ENCODE measurements around the gene FTSJ3.
"Not testable (repeated sequence)": the region's sequence is repeated elsewhere in the genome, so short reads cannot be mapped to it uniquely, and the experiment has no call there.

FTSJ3 gene

DNA sequence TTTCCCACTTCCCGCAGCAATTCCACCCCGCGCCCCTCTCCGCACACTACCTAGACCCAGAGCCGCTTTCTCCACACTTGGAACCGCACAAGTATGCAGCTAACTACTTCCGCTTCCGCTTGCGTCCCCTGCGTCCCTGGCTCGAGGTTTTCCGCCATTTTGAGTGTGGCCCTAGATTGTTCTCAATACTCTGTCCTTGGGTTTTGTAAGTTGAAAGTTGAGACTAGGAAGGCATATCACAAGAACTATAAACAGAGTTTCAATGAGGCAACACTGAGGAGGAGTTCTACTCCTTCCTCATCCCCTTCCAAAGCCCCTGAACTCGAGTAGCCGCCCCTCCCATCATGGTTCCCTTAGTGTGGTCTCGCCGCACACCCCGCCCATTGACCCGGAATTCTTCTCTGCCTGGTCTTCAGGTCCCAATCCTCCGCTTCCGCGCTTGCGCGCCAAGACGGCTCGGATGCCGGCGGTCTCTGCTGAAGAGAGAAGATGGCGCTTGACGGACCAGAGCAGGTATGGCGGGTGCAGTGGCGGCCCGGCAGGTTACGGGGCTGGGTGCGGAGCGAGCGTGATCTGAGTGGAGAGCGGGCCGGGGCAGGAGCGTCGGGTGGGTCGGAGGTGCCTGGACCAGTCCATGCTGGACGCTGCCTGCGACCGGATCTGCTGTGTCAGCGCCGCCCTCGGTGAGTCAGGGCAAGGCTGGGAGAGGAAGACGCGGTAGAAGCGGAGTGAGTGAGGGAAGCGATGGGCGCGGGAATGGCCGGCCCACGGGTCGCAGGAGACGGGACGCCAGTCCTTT lies at the start of gene FTSJ3, which contains the start of gene PSMC5:
FTSJ3 (minus strand) TSS at position 662 of the 799 bp plus-strand sequence. CDS start 761 bp downstream, outside the sequence.
PSMC5 (plus strand) TSS at position 430 of the 799 bp plus-strand sequence; CDS start at position 490, 60 bp downstream.
- peak; percentile 96 for DNase-seq (ENCODE audit: low spot score)

DNA sequence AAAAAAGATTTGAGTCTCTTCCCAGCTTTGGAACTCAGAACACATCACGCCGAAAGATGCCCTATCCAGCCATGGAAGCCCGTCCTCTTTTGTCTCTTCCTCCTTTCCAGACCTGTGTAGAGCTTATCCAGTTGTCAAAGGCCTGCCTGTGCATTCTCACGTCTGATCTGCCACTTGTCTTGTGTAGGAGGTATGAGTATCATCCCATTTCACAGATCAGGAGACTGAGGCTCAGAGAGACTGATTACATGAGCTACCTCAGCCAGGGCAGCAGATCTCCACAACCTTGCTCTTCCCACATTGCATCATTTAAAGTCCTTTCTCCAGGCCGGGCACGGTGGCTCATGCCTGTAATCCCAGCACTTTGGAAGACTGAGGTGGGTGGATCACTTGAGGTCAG lies 47.2 kb upstream of the FTSJ3 start:
- not testable (repeated sequence) for DNase-seq (ENCODE audit: low spot score)

DNA sequence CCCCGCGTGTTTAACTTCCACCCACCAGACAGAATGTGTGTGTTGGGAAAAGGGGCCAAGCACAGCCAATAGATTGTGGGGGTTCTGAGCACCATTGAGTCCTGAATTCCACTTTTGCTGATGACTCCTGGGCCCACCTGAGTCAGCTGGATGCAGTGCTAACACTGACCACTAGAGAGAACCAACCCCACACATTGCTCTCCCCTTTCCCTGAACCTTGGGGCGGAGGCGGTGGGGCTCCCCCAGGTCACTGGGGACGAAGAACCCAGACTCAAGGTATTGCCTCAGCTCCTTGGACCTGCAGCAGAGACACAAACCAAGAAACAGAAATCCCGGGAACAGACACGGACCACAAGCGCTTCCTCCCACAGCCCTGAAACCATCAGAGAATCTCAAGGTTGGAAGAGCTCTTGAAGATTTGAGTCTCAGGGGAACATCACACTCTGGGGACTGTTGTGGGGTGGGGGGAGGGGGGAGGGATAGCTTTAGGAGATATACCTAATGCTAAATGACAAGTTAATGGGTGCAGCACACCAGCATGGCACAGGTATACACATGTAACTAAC lies 46.7 kb upstream of the FTSJ3 start:
- not testable (repeated sequence) for DNase-seq (ENCODE audit: low spot score)

DNA sequence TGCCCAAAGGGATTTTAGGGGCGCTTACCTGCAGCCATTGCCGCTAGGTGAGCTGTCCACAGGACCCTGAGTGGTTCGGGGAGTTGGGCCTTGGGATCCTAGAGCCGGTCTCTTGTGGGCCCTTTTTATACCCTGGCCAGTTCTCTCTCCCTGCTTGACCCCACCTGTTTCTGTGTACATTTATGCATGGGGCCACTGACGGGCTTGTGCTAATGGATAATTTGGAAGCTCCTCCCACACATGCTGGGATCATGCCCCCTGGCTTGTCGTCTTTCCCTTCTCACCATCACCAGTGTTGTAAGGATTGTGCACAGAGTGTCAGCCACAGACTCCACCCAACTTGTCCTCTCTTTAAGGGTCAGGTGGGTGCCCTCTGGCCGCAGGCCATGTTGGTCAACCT lies 46.1 kb upstream of the FTSJ3 start, which contains the start of gene CSH2:
CSH2 (minus strand) TSS at position 101 of the 400 bp plus-strand sequence; CDS start at position 38, 63 bp downstream.
- not testable (repeated sequence) for DNase-seq (ENCODE audit: low spot score)

GRCh38 chr17:63871646-63872365 lies 44.3 kb upstream of the FTSJ3 start:
- not testable (repeated sequence) for DNase-seq (ENCODE audit: low spot score)

GRCh38 chr17:63870292-63870665 lies 42.8 kb upstream of the FTSJ3 start:
- DNase-seq (ENCODE audit: low spot score), result not testable (repeated sequence)

DNA sequence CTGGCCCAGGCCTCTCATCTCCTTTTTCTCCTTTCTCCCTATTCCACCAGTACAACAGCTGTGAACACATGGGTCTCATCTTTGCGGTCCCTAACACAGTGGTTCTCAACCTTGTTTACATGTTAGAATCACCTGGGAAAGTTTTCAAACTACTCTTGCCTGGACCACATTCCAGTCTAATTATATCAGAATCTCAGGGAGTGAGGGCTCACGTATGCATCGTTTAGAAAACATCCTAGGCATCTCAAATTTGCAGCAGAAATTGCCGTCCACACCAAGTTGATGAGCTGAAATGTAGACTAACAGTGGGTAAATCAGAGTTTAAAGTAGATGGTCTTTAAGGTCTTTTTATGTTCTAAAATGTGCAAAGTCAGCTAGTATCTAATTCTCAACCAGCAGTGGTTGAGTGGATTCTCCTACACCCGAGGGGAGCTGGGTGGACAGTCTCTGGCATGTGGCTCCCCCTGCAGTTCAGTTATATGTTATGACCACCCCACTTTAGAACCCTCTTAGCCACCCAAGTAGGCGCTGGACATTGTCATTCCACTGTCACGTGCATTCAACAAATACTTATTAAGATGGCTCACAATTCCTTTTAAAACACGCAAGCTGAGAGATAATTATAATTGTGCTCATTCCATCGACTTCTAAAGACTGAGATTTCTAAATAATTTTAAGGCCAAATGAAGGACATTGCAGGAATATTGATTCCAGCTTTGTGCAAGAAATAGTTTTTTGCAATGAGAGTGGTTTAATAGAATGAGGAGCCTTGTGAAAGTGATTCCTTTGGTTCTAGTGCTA lies 42.2 kb upstream of the FTSJ3 start:
- DNase-seq (ENCODE audit: low spot score), result not testable (repeated sequence)

DNA sequence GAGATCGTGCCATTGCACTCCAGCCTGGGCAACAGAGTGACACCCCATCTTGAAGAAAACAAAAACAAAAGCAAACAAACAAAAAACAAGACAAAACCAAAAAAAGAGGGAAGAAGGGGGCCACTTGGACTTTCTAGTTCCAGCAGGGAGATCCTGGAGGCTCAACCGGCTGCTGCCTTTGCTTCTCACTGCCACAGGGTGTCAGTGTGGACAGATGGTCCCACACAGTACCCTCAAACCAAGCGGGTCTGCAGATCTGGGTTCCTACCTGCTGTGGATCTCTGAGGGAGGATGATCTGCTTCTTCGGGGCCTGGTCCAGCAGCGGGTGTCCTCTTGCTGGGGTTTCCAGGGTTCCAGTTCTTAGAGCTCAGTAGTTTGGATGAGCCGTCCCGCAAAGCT lies 39.2 kb upstream of the FTSJ3 start:
- DNase-seq (ENCODE audit: low spot score), result not testable (repeated sequence)

GRCh38 chr17:63859257-63859656 lies 31.8 kb upstream of the FTSJ3 start:
- no peak for DNase-seq (ENCODE audit: low spot score)

- DNase-seq (ENCODE audit: low spot score), result not testable (repeated sequence)
These were observed 29.0 kb upstream of the FTSJ3 start for GRCh38 chr17:63856425-63856824.

DNA sequence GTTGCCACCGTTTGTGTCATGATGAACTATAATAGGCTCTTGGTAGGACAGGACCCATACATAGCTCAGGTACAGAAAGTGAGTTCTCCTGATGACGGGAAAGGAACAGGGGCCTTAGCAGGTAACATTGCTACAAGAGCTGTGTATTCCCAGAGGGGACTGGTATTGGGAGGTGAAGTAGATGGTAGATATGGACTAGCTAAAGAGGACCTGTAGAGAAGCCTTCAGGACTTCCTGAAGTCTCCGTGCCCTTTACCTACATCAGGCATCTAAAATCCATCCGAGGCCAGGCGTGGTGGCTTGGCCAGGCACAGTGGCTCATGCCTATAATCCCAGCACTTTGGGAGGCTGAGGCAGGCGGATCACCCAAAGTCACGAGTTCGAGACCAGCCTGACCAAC lies 27.7 kb upstream of the FTSJ3 start:
- DNase-seq (ENCODE audit: low spot score), result no peak

- no peak for DNase-seq (ENCODE audit: low spot score)
These were observed 27.2 kb upstream of the FTSJ3 start for GRCh38 chr17:63854709-63855108.

- no peak for DNase-seq (ENCODE audit: low spot score)
These were observed 25.8 kb upstream of the FTSJ3 start for GRCh38 chr17:63853260-63853659.

- DNase-seq (ENCODE audit: low spot score), result no peak
These were observed 22.9 kb upstream of the FTSJ3 start for GRCh38 chr17:63850401-63850800.

GRCh38 chr17:63848834-63849689 lies 21.6 kb upstream of the FTSJ3 start:
- DNase-seq (ENCODE audit: low spot score), result peak; percentile 94

DNA sequence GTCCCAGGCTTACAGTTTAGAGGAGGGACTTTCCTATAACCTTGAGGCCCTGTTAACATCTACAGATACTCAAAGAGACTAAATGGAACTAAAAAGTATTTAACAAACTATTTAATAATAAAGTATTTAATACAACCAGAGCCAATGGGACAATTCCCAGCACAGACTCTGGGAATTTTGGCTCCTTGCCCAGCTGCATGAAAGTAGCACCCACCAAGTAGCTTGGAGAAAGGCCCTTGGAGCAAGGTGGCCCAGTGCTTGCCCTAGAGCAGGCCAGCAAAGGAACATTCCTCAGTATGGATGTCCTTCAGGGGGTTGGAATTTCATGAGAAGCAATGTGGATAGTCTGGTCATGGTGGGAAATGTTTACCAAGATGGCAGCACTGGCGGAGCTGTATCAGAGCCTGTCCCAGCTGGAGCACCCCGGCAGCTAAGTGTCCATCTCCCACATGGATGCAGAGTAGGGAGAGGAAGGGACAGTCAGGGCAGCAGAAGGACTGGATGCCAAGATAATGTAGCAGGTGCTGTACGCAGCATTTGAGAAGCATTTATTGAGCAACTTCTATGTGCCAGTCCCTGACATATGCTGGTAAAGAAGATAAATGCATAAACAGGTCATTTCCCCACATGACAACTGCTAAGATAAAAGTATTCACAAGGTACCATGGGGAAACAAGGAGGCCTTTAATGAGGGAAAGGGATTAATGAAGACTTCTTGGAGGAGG lies 20.2 kb upstream of the FTSJ3 start:
- DNase-seq (ENCODE audit: low spot score), result no peak

DNA sequence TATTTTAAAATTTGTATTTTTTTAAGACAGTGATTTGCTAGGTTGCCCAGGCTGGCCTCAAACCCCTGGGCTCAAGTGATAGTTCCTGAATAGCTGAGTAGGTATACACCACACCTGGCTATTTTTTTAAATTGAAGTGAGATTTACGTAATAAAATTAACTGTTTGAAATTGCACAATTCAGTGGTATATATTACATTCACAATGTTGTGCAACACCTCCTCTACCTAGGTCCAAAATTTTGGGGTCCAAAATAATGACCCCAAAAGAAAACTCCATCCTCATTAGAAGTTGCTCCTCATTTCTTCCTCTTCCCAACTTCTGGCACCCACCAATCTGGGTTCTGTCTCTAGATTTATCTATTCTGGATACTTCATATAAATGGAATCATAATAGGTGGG lies 18.0 kb upstream of the FTSJ3 start:
- no peak for DNase-seq (ENCODE audit: low spot score)

GRCh38 chr17:63843910-63844677 lies 16.6 kb upstream of the FTSJ3 start:
- DNase-seq (ENCODE audit: low spot score), result no peak

GRCh38 chr17:63843387-63843888 lies 16.0 kb upstream of the FTSJ3 start:
- not testable (repeated sequence) for DNase-seq (ENCODE audit: low spot score)
